Measurements from ENCODE around the gene ADAMTS19.

ADAMTS19 gene

DNA sequence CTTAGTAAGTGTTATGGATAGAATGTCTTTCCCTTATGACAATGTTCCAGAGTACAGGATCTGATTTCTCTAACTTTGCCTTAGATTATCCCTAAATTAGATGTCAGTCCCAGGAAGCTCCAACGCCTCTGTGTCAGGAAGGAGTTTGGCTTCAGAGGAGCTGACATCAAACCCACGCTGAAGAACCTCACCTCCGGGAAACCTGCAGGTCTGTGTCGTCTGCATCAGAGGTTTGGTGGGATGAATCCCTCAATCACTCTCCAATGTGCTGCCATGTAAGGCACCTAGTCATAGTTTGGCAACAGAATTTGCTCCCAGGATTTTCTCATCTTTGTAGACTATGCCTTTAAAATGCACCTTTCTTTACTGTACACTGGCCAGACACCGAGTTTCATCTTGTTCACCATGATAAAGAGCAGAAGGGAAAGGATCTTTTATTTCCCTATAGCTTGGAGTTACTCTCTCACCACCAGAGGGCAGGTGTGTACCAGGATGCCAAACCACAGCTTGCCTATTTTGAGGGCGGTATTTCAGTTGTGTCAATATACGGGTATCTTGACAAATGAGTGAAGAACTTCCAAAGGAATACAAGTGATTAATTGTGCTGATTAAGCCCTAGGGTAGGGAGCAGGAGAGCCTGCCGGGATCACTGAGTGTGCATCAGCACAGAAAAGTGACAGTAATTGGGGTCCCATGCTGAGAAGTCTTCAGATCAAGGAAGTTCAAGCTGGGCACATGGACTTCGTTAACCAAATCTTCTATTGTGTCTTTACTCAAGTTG, 311.1 kb downstream of the ADAMTS19 start:
- Mint-ChIP-seq H3K4me1 (ENCODE audit: low read depth) (peaks cover 4% of the 10 kb centered on the region), H3K36me3 (no peaks in the 10 kb centered on the region), H3K27me3 (no peaks in the 10 kb centered on the region), H3K4me3 (no peak overlapping the region), H3K9me3 (ENCODE audit: low read depth) (no peaks in the 10 kb centered on the region), H3K27ac (no peak overlapping the region)

DNA sequence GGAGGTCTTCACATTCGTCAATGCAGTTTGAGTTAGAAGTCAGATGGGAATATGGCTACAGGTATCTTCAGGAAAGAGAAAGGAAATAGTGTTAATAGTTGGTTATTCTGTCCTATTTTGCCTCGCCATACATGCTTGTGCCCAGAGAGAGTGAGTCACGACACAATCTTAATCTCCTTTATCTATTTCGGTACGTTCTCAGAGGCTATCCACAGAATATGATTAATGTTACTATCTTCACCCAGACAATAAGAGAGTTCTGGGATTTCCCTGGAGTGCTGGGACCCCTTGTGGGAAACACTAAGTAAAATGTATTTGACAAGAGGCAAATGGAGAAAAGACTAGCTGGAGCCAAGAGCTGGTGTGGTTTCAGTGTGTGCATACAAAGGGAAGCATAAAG, 313.3 kb downstream of the ADAMTS19 start:
- H3K9me3 Mint-ChIP-seq (ENCODE audit: low read depth): no peaks in the 10 kb centered on the region
- no peaks in the 10 kb centered on the region for H3K36me3 Mint-ChIP-seq
- H3K27me3 Mint-ChIP-seq: no peaks in the 10 kb centered on the region
- no peak overlapping the region for H3K27ac Mint-ChIP-seq
- H3K4me3 Mint-ChIP-seq: no peak overlapping the region
- H3K4me1 Mint-ChIP-seq (ENCODE audit: low read depth): peaks cover 2% of the 10 kb centered on the region

DNA sequence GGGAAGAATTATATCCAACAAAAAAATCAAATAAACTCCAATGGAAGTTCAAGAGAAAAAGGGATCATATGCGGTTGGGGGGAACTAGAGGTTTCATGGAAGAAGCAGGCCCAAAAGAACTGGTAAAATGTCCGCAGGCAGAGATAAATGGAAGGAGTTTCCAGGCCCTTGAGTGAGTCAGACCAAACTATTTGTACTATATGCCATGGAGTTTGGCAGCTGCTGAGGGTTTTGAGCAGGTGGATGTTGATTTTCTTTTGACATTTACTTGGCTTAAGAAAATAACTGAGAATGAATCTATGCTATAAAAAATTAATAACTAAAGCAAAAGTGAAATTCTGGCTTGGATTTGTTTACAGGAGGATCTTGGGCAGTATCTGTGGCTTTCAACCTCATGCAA, 321.5 kb downstream of the ADAMTS19 start:
- H3K9me3 Mint-ChIP-seq (ENCODE audit: low read depth): no peaks in the 10 kb centered on the region
- H3K27me3 Mint-ChIP-seq: peaks cover 4% of the 10 kb centered on the region
- no peaks in the 10 kb centered on the region for H3K36me3 Mint-ChIP-seq
- H3K4me3 Mint-ChIP-seq: no peak overlapping the region
- H3K27ac Mint-ChIP-seq: no peak overlapping the region
- no peaks in the 10 kb centered on the region for H3K4me1 Mint-ChIP-seq (ENCODE audit: low read depth)

All from activated naive CD8-positive, alpha-beta T cell (primary cell).